Left hindlimb (tissue), 1 donor: Measurements from ENCODE around the gene AIP.

ENCODE experiments used
- DNase-seq: peaks from one replicate; pipeline ENCODE4 v3.0.0-alpha.2; 2018

Gene AIP

DNA sequence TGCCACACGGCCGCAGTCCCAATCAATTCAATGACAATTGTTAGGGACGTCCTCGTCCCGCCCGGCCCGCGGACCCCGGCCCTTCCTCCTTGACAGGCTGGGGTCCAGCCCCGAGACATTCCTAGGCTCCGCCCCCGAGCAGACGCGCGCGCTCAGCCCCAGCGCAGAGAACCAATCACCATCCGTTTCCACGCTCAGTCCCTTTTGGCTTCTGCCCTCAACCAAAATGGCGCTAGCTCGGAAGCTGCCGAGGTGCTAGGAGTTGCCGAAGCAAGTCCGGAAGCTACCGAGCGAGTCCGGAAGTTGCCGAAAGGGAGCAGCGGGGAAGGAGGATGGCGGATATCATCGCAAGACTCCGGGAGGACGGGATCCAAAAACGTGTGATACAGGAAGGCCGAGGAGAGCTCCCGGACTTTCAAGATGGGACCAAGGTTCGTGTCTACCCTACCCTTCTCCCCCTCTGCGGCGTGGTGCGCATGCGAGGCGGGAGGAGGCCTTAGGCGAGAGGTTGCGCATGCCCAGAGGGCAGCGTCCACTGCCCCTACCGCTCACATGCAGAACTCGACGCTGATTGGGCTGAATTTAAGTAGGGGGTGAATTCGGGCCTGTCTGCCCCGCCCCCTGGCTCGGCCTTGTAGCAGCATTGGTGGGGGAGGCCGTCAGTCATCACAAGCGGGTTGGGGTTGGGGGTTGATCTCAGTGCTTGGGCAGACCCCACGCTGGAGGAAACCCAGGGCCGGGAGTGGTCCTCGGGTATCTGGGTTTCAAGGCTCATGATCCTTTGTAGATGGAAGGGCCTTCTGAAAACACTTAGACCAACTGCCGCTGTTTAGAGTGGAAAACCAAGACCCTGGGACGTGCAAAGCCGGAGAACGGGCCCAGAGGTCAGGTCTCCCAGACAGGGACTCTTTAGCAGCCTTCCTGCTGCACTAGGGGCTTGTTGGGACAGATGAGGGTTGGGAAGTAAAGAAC, at the start of gene AIP:
TSS of gene AIP (plus strand) at position 200 of the 972 bp plus-strand sequence. CDS start at position 333, 133 bp downstream.
- peak; percentile 98 for DNase-seq

DNA sequence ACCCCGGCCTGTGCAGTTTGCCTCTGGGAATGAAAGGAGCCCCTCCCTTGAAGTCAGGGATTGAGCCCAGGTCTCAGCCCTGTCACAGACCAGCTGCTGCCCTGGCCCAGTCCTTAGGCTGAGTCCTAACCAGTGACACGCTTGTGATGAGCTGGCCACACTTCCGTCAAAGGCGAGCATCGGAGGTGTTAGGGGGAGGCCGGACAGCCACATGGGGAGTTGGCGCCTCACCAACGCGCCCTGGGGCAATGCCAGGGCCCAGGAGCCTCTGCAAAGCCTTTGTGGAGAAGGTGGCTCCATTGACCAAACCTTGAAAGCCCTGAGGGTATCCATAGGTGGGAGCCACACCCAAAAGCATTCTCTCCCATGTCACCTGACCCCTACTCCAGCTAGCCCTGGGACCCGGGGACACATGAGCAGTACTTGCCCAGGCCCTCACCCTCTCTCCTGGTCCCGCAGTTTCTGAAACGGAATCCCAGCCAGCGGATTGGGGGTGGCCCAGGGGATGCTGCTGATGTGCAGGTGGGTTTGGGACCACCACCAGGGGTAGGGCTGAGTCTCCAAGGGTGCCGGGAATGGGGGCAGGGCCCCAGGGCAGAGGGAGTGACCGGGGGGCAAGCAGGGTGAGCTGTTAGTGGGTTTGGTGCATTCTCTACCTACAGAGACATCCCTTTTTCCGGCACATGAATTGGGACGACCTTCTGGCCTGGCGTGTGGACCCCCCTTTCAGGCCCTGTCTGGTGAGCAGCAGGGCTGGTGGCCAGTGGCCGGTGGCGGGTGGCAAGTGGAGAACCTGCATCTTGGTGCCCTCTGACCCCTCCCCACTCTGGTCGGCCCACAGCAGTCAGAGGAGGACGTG, 49.1 kb upstream of the AIP start:
- no peak for DNase-seq

DNA sequence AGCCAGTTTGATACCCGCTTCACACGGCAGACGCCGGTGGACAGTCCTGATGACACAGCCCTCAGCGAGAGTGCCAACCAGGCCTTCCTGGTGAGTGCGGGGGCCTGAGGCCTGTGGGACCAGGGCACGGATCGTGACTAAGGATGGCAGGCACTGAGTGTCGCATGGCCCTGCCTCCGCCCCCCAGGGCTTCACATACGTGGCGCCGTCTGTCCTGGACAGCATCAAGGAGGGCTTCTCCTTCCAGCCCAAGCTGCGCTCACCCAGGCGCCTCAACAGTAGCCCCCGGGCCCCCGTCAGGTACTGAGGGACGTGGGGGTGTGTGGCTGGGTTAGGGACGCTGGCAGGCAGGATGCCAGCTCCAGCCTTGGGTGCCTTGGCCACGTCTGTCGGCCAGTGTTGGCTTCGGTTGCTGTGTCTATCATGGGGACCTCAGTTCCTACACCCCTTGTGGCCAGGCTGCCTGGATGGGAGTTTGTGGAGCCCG, 48.4 kb upstream of the AIP start:
- no peak for DNase-seq

DNA sequence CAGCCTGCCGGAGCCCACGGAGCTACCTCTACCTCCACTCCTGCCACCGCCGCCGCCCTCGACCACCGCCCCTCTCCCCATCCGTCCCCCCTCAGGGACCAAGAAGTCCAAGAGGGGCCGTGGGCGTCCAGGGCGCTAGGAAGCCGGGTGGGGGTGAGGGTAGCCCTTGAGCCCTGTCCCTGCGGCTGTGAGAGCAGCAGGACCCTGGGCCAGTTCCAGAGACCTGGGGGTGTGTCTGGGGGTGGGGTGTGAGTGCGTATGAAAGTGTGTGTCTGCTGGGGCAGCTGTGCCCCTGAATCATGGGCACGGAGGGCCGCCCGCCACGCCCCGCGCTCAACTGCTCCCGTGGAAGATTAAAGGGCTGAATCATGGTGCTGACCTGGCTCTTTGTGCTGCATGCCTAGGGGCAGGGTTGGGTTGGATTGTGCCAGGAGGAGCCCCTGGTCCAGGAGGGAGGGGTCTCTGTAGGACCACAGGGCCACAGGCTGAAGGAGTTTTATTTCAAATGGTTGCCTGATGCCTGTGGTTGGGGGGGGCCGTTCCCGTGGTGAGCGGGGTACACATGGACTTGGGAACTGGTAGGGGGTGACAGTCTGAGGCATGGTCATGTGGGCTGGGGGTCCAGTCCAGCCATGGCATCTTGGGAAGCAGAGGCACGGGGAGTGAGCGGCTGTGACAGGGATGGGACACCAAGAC, 47.6 kb upstream of the AIP start:
- DNase-seq, result no peak

DNA sequence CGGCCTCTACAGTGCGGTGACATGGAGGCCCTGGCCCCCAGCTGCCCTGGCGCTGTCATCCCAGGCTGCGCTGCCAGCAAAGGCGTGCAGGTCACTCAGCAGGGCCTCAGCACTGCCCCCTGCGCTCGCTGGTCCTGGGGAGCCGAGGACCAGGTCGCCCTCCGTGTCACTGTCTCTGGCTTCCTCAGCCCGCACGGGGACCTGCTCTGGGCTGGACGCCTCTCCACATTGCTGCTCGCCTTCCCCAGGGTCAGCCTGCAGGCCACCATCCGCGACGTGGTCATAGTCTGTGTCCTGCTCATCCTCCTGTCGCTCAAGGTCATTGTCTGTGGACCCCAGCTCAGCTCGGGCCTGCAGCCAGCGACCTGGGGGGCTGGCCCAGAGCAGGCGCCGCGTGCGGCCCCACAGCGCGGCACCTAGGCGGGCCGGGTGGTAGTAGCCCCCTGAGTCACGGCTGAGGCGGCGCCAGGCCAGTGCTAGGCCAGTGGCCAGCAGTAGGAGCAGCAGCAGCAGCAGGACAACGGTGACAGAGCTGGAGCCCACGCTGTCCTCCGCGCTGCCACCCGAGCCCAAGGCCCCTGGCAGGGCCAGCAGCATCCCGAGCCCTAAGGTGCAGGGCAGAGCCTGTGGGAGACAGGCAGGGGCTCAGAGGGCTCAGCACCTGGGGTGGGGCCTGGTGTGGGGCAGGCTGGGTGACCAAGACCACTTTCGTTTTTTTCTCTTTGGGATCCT, 46.9 kb upstream of the AIP start:
- DNase-seq, result no peak

DNA sequence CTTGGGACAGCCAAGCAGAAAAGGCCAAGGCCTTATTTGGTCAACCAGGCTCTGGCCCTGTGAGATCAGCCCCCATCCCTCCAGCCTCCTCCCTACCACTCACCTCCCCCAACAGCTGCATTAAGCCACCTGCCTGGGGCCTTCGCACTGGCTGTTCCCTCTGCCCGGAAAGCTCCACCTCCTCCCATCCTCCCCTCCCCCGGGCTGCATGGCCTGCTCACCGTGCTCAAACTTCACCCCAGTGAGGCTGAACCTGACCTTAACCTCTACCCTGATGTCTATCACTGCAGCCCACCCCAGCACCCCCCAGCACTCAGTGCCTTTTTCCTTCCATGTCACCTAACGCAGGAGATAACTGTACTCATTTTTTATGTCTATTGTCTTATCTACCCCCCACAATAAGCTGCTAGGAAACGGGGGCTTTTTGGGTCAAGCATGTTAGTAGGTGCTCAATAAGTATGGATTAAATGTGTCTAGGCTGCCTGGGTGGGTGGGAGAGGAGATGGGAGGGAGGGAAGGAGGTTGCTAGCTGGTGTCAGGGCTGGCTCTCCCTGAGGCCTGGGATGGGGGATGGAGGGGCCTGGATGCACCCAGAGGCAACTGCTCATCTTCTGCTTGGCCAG, 46.3 kb upstream of the AIP start:
- DNase-seq, result no peak

DNA sequence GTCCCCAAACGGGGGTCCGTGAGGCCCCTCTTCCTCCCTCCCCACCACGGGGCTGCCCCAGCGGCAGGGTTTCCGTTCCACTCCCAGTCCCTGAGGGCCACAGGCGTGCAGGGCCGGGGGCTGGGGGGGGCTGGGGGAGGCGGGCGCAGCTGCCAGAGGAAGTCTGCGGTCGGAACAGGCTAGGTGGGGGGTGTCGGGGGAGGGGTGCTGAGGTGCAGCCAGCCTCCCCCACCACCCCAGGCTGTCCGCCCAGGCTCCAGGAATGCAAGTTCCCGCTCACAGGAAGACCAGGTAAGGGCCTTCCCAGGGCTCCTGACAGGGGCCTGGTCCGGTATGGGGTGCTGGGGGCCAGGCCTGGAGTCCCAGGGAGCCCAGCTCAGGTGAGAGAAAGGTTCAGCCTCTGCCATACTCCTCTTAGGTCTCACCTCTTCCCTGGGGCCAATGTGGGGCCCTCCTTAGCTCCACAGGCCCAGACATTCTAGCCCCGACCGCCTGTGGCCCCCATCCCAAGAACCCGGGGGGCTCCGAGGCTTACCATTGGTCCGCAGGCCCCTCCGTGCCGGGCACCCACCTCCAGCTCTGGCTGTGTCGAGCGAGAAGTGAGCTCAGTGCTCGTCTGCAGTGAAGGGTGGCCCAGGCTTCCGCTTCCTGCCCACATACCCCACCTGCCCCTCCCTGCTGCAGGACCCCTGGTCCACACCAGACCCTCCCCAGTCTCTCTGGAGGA, 45.6 kb upstream of the AIP start, which contains the start of gene PTPRCAP:
TSS of gene PTPRCAP (minus strand) at position 601 of the 727 bp plus-strand sequence. CDS start at position 538, 63 bp downstream.
- no peak for DNase-seq

DNA sequence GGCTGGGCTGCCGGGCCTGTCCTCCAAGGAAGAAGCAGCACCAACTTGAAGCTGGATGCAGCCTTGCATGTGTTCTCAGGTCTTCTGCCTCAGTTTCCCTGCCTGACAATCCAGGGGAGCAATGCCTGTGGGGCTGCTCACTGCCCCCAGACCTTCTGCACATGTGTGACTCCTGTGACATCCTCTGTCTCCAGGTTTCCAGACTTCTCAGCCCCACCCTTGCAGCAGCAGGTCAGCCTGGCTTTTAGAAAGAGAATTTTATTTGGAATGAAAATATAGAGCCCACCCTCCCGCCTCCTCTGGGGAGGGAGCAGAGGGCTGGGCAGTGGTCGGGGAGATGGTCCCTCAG, 45.0 kb upstream of the AIP start:
- no peak for DNase-seq

DNA sequence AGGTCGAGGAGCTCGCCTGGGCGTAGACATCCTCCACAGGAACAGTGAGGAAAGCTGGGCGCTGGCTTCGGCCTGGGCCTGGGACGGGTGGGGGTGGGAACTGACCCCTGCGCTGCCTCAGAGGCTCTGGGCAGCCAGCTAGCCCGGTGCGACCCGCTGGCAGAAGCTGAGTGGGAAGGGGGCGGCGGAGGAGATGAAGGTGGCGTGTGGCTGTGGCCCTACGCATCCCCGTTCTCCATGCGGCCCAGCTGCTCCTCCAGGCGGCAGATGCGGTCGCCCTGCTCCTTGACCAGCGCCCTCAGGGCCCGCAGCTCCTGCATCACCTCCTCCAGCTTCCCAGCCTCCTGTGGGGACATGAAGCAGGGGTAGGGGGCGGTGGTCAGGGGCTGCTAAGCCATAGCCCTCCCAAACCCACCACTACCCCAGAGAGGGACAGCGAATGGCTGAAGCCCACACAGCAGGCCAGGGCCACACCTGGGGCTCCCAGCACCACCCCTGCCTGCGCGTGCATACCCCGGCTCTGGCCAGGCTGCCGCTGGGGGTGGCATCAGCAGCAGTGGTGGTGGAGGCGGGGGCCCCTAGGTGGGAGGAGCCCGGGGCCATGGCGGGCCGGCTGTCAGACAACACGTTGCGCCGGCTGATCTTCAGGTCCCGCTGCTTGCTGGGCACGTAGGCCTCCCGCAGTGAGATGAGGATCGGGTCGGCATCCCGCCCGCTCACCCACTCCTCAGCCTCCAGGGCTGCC, 44.5 kb upstream of the AIP start:
- no peak for DNase-seq

DNA sequence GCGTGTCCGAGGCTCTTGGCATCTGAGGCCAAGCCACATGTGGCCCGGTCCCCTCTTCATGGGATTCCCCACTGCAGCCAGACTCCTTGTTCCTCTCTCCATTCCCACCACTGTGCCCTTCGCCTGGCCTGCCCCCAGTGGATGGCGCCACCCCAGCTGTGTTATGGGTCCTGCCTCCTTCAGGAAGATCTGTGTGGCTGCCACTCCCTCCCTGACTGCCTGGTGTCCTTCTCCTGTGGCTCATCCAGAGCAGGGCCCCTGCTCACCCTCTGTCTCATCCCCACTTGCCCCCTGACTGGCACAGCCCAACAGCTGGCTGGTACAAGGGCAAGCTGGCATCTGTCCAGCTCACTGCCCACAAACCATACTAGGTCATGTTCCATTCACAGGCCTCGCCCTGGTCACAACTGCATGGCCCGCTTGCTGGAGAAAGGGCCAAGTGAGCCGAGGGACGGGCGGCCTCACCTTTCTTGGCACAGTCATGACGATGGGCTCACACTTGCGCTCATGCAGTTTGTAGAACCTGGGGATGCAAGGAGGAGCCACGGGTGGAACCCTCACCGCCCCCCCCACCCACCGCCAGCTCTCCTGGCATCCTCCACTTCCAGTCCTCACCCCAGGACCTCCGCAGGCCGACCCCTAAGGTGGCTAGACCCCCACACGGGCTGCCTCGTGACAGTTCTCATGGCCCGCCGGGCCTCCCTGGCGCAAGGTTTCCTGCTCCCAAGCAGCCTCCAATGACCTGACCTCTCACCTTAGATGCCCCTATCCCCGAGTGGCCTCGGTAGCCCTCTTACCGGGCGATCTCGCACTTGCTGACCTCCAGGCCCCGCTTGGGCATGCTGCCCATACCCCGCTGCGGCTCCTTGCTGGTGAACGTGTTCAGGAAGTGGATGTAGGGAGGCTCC, 43.3 kb upstream of the AIP start:
- no peak for DNase-seq

DNA sequence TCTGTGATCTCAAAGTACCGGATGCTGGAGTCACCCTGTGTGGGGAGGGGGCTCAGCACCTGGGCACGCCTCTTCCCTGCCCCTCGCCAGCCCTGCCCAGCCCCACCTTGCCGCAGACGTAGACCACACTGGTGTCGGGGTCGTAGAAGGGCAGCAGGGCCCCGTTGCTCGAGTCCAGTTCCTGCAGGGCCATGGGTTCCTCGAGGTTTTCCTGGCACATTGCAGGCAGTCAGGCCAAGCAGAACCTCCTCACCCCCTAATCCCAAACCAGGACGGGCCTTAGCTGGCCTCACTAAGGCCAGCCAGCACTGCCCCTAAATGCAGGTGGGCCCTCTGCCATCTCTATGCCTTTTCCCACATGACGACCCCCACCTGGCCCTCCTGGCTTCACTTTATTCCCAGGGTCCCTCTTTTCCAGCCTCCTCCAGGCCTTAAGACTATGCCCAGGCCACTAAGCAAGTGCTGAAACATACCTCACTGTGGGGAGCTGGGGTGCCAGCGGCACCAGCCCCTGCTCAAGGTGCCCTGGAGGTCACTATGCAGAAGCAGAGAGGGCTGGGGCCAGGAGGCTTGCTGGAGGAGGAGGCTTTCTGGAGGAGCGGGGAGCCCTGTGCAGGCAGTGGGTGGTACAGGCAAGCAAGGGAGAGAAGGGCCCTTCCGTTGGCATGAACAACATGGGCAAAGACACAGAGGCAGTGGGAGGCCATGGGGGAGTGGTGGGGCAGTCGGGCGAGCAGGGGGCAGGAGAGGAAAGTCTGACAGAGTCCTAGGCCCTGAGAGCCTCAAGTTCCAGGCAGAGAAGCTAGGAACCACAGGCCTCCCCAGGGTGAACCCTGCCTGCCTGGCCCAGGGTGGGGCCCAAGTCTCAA, 42.4 kb upstream of the AIP start:
- no peak for DNase-seq

DNA sequence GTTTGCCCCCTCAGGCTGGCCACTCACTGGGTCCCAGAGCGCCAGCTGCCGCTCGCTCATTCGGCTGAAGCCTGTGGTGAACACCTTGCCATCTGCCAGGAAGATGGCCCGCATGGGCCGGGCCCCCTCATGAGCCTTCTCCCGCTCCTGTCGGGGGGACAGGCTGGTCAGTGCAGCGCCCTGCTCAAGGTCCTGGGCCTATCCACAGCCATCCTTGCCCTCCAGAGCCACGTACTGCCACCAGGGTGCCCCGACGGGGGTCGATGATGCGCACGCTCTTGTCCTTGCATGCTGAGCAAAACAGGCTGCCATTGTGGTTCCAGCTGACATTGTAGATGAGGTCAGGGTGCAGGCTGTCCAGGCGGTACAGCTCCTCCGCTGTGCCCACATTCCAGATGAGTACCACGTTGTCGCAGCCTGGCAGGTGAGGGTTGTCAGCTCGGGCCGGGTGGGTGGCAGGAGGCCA, 41.7 kb upstream of the AIP start:
- DNase-seq, result no peak

DNA sequence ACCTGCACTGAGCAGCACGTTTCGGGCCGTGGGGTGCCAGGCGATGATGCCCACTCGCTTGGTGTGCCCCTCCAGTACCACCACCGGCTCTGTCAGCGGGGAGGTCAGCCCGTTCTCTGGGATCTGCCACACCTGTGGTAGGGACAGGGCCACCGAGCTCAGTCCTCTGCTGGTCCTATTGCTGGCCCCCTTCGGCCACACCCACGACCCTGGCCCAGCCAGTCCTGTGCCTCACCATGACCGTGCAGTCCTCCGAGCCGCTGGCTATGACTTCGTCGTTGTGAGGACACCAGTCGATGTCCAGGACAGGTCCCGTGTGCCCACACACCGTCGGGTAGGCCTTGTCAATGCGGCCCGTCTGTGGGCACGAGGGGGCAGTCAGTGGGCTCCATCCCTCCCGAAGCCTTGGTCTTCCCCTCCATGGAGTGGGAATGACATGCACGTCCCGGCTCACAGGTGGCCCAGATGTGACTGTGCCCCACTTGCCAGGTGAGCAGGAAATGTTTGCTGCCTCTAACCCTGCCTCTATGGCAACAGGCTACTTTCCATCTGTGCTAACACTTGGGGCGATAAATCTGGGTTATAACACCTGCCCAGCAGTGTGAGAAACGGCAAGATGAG, 41.0 kb upstream of the AIP start:
- DNase-seq, result no peak

DNA sequence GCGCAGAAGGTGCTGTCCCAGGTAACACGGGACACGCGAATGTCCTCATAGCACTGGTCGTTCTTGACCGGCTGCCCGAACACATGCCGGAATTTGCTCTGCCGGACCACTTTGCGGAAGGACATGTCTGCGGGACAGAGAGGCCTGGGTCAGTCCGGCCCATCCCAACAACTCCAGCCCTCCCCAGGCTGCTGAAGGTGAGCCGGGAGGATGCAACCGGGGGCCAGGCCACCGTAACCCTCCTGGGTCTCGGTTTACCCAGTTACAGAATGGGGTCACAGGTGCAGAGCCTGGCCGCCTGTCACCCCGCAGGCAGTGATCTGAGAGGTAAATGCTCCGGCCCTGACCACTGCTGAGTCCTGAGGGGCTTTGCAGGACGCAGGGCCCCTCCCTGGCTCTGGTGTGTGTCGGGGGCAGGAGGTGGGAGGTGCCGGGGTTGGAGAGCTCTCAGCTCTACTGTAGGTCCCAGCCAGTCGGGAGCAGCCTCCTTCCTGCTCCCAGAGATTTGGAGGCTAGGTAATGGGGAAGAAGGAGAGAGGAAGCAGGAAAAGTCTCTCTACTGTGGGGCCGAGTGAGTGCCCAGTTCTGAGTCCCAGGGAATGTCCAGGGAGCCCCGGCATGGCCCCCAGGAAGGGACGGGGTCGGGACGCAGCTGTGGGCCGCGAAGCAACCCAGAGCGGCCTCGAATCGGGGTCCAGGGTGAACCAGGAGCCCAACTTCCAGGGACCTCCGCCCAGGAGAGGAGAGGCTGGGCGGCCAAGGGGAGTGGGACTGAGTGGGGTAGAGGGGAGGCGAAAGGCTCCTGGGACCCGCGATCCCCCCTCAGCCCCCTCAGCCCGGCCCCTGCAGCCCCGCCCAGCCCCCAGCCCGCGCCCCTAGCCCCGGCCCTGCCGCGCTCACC, 40.1 kb upstream of the AIP start:
- DNase-seq, result no peak

DNA sequence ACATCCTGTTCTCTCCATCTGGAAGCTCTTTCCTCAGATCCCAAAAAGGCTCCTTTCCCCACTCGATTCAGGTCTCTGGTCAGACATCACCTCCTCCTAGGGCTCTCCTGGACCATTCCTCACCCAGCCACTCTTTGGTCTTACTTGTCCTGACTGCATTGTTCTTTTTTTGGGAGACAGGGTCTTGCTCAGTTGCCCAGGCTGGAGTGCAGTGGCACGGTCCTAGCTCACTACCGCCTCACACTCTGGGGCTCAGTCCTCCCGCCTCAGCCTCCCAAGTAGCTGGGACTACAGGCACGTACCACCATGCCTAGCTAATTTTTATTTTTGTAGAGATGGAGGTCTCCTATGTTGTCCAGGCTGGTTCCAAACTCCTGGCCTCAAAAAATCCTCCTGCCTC, 37.3 kb upstream of the AIP start:
- DNase-seq, result no peak

DNA sequence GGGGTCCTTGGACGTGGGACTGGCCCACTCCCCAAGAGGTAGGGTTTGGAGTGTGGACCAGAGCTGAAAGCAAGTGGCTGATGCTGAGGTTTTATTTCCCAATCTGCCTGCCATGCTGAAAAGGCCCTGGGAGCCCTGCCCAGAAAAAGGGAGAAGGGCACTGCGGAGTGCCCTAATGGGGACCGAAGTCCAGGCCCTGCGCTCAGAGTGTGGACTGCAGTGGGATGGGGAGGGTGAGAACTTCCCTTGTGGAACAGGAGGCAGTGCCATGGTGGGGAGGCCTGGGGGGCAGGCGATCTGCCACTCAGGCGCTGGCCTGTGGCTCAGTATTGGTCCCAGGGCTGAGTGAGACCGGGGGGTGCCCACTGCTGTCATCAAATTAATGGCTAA, 34.6 kb upstream of the AIP start:
- DNase-seq, result no peak
